ENCODE results near the gene EMILIN2. TPM values are rescaled to one million over a fixed set of nuclear protein-coding genes. Genes with fewer than 3 reads are reported as not detected.

The EMILIN2 gene
- total and polyA plus RNA-seq, 2 donors from 2014 or later: 4.3 to 24.0 TPM

GRCh38 chr18:2918761-2919550 lies 72.2 kb downstream of the EMILIN2 start:
- peaks cover 3 to 10% (median 5%) of the 10 kb centered on the region in 3 donors for H3K4me1 ChIP-seq (ENCODE audit: control insufficient read depth in 2 of 3, insufficient read depth in 2 of 3, low read depth in 1 of 3, low read length in 3 of 3)
- H3K36me3 ChIP-seq (ENCODE audit: control insufficient read depth in 2 of 3, insufficient read depth in 3 of 3, low read length in 3 of 3): peaks cover 0 to 55% (median 39%) of the 10 kb centered on the region in 3 donors
- no peak overlapping the region for H3K27ac ChIP-seq (ENCODE audit: low read depth in 2 of 2, low read length in 2 of 2)
- TF ChIP-seq CTCF (IDR thresholded peaks at IDR 0.05; ENCODE audit: borderline replicate concordance, extremely low read depth, insufficient read depth): no peak
- no peak overlapping the region for H3K4me3 ChIP-seq (ENCODE audit: low read length in 3 of 3)
- DNase-seq (no peak), FAIRE-seq (no peak)
- no peaks in the 10 kb centered on the region for H3K9me3 ChIP-seq (ENCODE audit: control insufficient read depth in 2 of 3, insufficient read depth in 1 of 3, low read length in 3 of 3)
- H3K9ac ChIP-seq (ENCODE audit: low read length in 3 of 3): no peak overlapping the region
- no peaks in the 10 kb centered on the region for H3K27me3 ChIP-seq (ENCODE audit: control insufficient read depth, insufficient read depth, low read length)
- intact Hi-C loops (cut with DNase I): no loop called here

GRCh38 chr18:2919600-2919999 lies 72.8 kb downstream of the EMILIN2 start:
- no peak for DNase-seq
- no peak for TF ChIP-seq CTCF (IDR thresholded peaks at IDR 0.05; ENCODE audit: borderline replicate concordance, extremely low read depth, insufficient read depth)
- Histone ChIP-seq H3K27me3 (ENCODE audit: control insufficient read depth, insufficient read depth, low read length) (no peaks in the 10 kb centered on the region), H3K4me1 (ENCODE audit: control insufficient read depth in 2 of 3, insufficient read depth in 2 of 3, low read depth in 1 of 3, low read length in 3 of 3) (peaks cover 0 to 10% (median 5%) of the 10 kb centered on the region in 3 donors), H3K4me3 (ENCODE audit: low read length in 3 of 3) (no peak overlapping the region), H3K9ac (ENCODE audit: low read length in 3 of 3) (no peak overlapping the region), H3K9me3 (ENCODE audit: control insufficient read depth in 2 of 3, insufficient read depth in 1 of 3, low read length in 3 of 3) (no peaks in the 10 kb centered on the region), H3K27ac (ENCODE audit: low read depth in 2 of 2, low read length in 2 of 2) (no peak overlapping the region), H3K36me3 (ENCODE audit: control insufficient read depth in 2 of 3, insufficient read depth in 3 of 3, low read length in 3 of 3) (peaks cover 0 to 57% (median 46%) of the 10 kb centered on the region in 3 donors)
- intact Hi-C loops (cut with DNase I): no loop called here
- FAIRE-seq: no peak

GRCh38 chr18:2920027-2920426 lies 73.2 kb downstream of the EMILIN2 start:
- no peak for TF ChIP-seq CTCF (IDR thresholded peaks at IDR 0.05; ENCODE audit: borderline replicate concordance, extremely low read depth, insufficient read depth)
- no peak overlapping the region for H3K27ac ChIP-seq (ENCODE audit: low read depth in 2 of 2, low read length in 2 of 2)
- intact Hi-C loops (cut with DNase I): no loop called here
- no peaks in the 10 kb centered on the region for H3K27me3 ChIP-seq (ENCODE audit: control insufficient read depth, insufficient read depth, low read length)
- FAIRE-seq (no peak), DNase-seq (peak in 1 of 5 donors; percentile 66)
- H3K4me1 ChIP-seq (ENCODE audit: control insufficient read depth in 2 of 3, insufficient read depth in 2 of 3, low read depth in 1 of 3, low read length in 3 of 3): peaks cover 0 to 10% (median 5%) of the 10 kb centered on the region in 3 donors
- no peak overlapping the region for H3K9ac ChIP-seq (ENCODE audit: low read length in 3 of 3)
- no peak overlapping the region for H3K4me3 ChIP-seq (ENCODE audit: low read length in 3 of 3)
- peaks cover 0 to 61% (median 50%) of the 10 kb centered on the region in 3 donors for H3K36me3 ChIP-seq (ENCODE audit: control insufficient read depth in 2 of 3, insufficient read depth in 3 of 3, low read length in 3 of 3)
- H3K9me3 ChIP-seq (ENCODE audit: control insufficient read depth in 2 of 3, insufficient read depth in 1 of 3, low read length in 3 of 3): no peaks in the 10 kb centered on the region
